Adipocyte (in vitro differentiated cells): ENCODE measurements around the gene PELO.
"Not testable (repeated sequence)": the region's sequence is repeated elsewhere in the genome, so short reads cannot be mapped to it uniquely, and the experiment has no call there.

Source experiments
- DNase-seq: peaks from one replicate; pipeline ENCODE4 v3.0.0-alpha.2; 2015; ENCODE audit warnings: low read depth
- H3K27me3 ChIP-seq: replicated peaks from 2 replicates; pipeline ENCODE4 v1.7.0; 2013; ENCODE audit warnings: mild to moderate bottlenecking, low read length, moderate library complexity; ENCODE audit not compliant: control insufficient read depth, insufficient read depth
- H3K36me3 ChIP-seq: 2 replicates; pipeline ENCODE4 v1.7.0; 2013; ENCODE audit warnings: low read length, mild to moderate bottlenecking, moderate library complexity; ENCODE audit not compliant: control insufficient read depth, insufficient read depth, severe bottlenecking
- H3K4me1 ChIP-seq: 2 replicates; pipeline ENCODE4 v1.7.0; 2013; ENCODE audit warnings: mild to moderate bottlenecking, low read length, moderate library complexity; ENCODE audit not compliant: control insufficient read depth, insufficient read depth
- H3K4me3 ChIP-seq: 2 replicates; pipeline ENCODE4 v1.7.0; 2013; ENCODE audit warnings: mild to moderate bottlenecking, low read length, moderate library complexity
- H3K9ac ChIP-seq: 2 replicates; pipeline ENCODE4 v1.7.0; 2013; ENCODE audit warnings: mild to moderate bottlenecking, low read length, moderate library complexity
- H3K9me3 ChIP-seq: 2 replicates; pipeline ENCODE4 v1.7.0; 2013; ENCODE audit warnings: mild to moderate bottlenecking, low read length, moderate library complexity; ENCODE audit not compliant: control insufficient read depth

PELO gene

GRCh38 chr5:52814352-52815148 lies 26.8 kb downstream of the PELO start:
- Histone ChIP-seq H3K9me3 (no peaks in the 10 kb centered on the region), H3K27me3 (no peaks in the 10 kb centered on the region), H3K4me3 (no peak overlapping the region), H3K9ac (no peak overlapping the region), H3K36me3 (no peaks in the 10 kb centered on the region), H3K4me1 (peaks cover 31% of the 10 kb centered on the region)
- no peak for DNase-seq

- H3K36me3 ChIP-seq = no peaks in the 10 kb centered on the region
- DNase-seq = no peak
- no peaks in the 10 kb centered on the region for H3K27me3 ChIP-seq
Observed at GRCh38 chr5:52817818-52818217, 30.1 kb downstream of the PELO start.

GRCh38 chr5:52818360-52818759 lies 30.6 kb downstream of the PELO start:
- H3K9ac ChIP-seq = no peak overlapping the region
- no peak for DNase-seq
- no peak overlapping the region for H3K4me3 ChIP-seq
- no peaks in the 10 kb centered on the region for H3K36me3 ChIP-seq
- no peaks in the 10 kb centered on the region for H3K9me3 ChIP-seq
- H3K4me1 ChIP-seq = peaks cover 21% of the 10 kb centered on the region
- H3K27me3 ChIP-seq = no peaks in the 10 kb centered on the region

More at GRCh38 chr5:52817818-52818217, 30.1 kb downstream of the PELO start:
- Histone ChIP-seq H3K4me1 (peaks cover 19% of the 10 kb centered on the region), H3K9me3 (no peaks in the 10 kb centered on the region), H3K9ac (no peak overlapping the region), H3K4me3 (no peak overlapping the region)

- peaks cover 19% of the 10 kb centered on the region for H3K4me1 ChIP-seq
- not testable (repeated sequence) for DNase-seq, H3K27me3 ChIP-seq, H3K4me3 ChIP-seq, H3K36me3 ChIP-seq, H3K9ac ChIP-seq, H3K9me3 ChIP-seq
Observed at GRCh38 chr5:52818807-52819206, 31.1 kb downstream of the PELO start.

- Histone ChIP-seq H3K4me3 (peak overlapping the region; percentile 1), H3K27me3 (no peaks in the 10 kb centered on the region), H3K4me1 (peaks cover 13% of the 10 kb centered on the region), H3K9ac (no peak overlapping the region), H3K36me3 (no peaks in the 10 kb centered on the region), H3K9me3 (no peaks in the 10 kb centered on the region)
- no peak for DNase-seq
Observed at GRCh38 chr5:52821901-52822300, 34.2 kb downstream of the PELO start.

- Histone ChIP-seq H3K4me3 (peak overlapping the region; percentile 1), H3K9me3 (no peaks in the 10 kb centered on the region), H3K4me1 (peaks cover 13% of the 10 kb centered on the region), H3K36me3 (no peaks in the 10 kb centered on the region), H3K27me3 (no peaks in the 10 kb centered on the region), H3K9ac (no peak overlapping the region)
- no peak for DNase-seq
Observed at GRCh38 chr5:52822437-52822836, 34.7 kb downstream of the PELO start.

- no peaks in the 10 kb centered on the region for H3K27me3 ChIP-seq
- H3K36me3 ChIP-seq = no peaks in the 10 kb centered on the region
- peaks cover 19% of the 10 kb centered on the region for H3K4me1 ChIP-seq
- H3K9ac ChIP-seq = no peak overlapping the region
- no peak overlapping the region for H3K4me3 ChIP-seq
- DNase-seq = no peak
- no peaks in the 10 kb centered on the region for H3K9me3 ChIP-seq
Observed at GRCh38 chr5:52824827-52825226, 37.1 kb downstream of the PELO start.

- Histone ChIP-seq H3K4me1 (peaks cover 29% of the 10 kb centered on the region), H3K9me3 (no peaks in the 10 kb centered on the region), H3K4me3 (no peak overlapping the region), H3K9ac (no peak overlapping the region), H3K27me3 (no peaks in the 10 kb centered on the region), H3K36me3 (no peaks in the 10 kb centered on the region)
- DNase-seq = no peak
Observed at GRCh38 chr5:52825826-52826225, 38.1 kb downstream of the PELO start.

- Histone ChIP-seq H3K36me3 (no peaks in the 10 kb centered on the region), H3K9me3 (no peaks in the 10 kb centered on the region), H3K4me1 (peaks cover 24% of the 10 kb centered on the region), H3K27me3 (no peaks in the 10 kb centered on the region), H3K4me3 (no peak overlapping the region), H3K9ac (no peak overlapping the region)
- DNase-seq = no peak
Observed at GRCh38 chr5:52827815-52828214, 40.1 kb downstream of the PELO start.

GRCh38 chr5:52829664-52830063 lies 41.9 kb downstream of the PELO start:
- H3K4me1 ChIP-seq = peaks cover 21% of the 10 kb centered on the region
- no peak overlapping the region for H3K4me3 ChIP-seq
- H3K27me3 ChIP-seq = no peaks in the 10 kb centered on the region
- H3K9me3 ChIP-seq = no peaks in the 10 kb centered on the region
- DNase-seq = no peak
- H3K36me3 ChIP-seq = no peaks in the 10 kb centered on the region
- H3K9ac ChIP-seq = no peak overlapping the region

- no peaks in the 10 kb centered on the region for H3K9me3 ChIP-seq
- no peaks in the 10 kb centered on the region for H3K27me3 ChIP-seq
- no peak for DNase-seq
- no peaks in the 10 kb centered on the region for H3K36me3 ChIP-seq
- H3K4me1 ChIP-seq = peaks cover 21% of the 10 kb centered on the region
- H3K4me3 ChIP-seq = no peak overlapping the region
- H3K9ac ChIP-seq = no peak overlapping the region
Observed at GRCh38 chr5:52830650-52831049, 42.9 kb downstream of the PELO start.
